ENCODE measurements around the gene CFAP97D2.

DNA sequence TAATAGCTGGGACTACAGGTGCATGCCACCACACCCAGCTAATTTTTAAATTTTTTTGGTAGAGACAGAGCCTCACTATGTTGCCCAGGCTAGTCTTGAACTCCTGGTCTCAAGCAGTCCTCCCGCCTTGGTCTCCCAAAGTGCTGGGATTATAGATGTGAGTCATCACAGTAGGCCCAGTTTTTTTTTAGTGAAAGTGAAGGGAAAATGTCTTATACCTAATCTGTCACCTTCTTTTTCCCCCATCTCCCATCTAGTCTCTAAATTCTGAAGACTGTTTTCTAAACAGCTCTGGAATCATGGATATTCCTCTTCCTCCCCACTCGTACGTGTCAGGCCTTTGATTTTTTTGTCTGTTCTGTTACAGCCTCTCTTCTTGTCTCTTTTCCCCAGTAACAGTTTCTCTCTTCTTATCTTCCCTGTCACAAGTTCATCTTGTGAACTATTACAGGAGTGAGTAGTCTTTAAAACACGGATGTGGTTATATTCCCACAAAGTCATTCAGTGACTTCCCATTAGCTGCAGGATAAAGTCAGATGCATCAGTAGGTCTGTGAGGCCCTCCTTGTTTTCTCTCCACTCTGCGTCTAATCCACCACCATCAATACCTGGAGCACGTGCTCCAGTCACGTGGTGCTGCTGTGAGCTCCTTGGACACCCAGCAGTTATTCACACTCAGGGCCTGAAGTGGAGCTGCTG is 58.5 kb downstream of the CFAP97D2 start:
- TF ChIP-seq CTCF (IDR thresholded peaks at IDR 0.05; ENCODE audit: poor library complexity) (no peak), EZH2 (IDR thresholded peaks at IDR 0.05; ENCODE audit: borderline replicate concordance) (no peak), EZH2phosphoT487 (IDR thresholded peaks at IDR 0.05; ENCODE audit: low read depth, severe bottlenecking, unreplicated experiment) (no peak)
